ENCODE measurements around the gene TFF1.

Gene TFF1

DNA sequence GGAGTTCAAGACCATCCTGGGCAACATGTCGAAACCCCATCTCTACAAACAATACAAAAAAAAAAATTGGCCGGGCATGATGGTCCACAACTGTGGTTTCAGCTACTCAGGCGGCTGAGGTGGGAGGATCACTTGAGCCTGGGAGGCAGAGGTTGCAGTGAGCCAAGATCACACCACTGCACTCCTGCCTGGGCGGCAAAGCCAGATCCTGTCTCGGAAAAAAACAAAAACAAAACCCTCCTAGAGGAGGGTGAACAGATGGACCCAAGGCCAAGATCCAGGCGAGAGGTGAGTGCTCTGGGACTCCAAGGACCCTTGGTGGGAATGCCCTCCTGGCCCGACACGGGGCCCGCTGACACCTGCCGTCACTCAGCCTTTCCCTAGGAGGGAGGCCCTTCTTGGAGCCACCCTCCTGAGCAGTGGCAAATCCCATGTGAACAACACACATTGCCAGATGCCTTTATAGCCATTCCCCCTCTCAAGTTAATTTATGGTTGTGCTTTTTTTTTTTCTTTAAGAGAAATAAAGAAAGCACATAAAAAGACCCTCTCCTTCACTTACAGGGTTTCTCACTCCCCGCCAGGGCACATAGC lies 15.9 kb downstream of the TFF1 start:
- H3K36me3 ChIP-seq (ENCODE audit: insufficient read depth, low read length), result no peaks in the 10 kb centered on the region
- no peak for ATAC-seq (ENCODE audit: insufficient read depth, low read depth)
- no peaks in the 10 kb centered on the region for H3K4me1 ChIP-seq (ENCODE audit: insufficient read depth, low read length)
- no peak for DNase-seq
- H2AFZ ChIP-seq (ENCODE audit: low read depth, low read length), result no peak overlapping the region
- no peak overlapping the region for H3K27ac ChIP-seq (ENCODE audit: low read length)
- H3K4me3 ChIP-seq (ENCODE audit: low read depth in 1 of 2, low read length in 2 of 2), result no peak overlapping the region
- no peak overlapping the region for H3K4me2 ChIP-seq (ENCODE audit: insufficient read depth, low read length)
- H3K9ac ChIP-seq (ENCODE audit: low read depth, low read length), result no peak overlapping the region
- no peaks in the 10 kb centered on the region for H4K20me1 ChIP-seq (ENCODE audit: insufficient read depth, low read length)
- H3K27me3 ChIP-seq (ENCODE audit: insufficient read depth, low read length, poor library complexity), result no peaks in the 10 kb centered on the region
- no peaks in the 10 kb centered on the region for H3K79me2 ChIP-seq (ENCODE audit: insufficient read depth, low read length)
- H3K9me3 ChIP-seq (ENCODE audit: insufficient read depth, low read length, severe bottlenecking), result no peaks in the 10 kb centered on the region
- TF ChIP-seq, protein P1, sequence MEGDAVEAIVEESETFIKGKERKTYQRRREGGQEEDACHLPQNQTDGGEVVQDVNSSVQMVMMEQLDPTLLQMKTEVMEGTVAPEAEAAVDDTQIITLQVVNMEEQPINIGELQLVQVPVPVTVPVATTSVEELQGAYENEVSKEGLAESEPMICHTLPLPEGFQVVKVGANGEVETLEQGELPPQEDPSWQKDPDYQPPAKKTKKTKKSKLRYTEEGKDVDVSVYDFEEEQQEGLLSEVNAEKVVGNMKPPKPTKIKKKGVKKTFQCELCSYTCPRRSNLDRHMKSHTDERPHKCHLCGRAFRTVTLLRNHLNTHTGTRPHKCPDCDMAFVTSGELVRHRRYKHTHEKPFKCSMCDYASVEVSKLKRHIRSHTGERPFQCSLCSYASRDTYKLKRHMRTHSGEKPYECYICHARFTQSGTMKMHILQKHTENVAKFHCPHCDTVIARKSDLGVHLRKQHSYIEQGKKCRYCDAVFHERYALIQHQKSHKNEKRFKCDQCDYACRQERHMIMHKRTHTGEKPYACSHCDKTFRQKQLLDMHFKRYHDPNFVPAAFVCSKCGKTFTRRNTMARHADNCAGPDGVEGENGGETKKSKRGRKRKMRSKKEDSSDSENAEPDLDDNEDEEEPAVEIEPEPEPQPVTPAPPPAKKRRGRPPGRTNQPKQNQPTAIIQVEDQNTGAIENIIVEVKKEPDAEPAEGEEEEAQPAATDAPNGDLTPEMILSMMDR (IDR thresholded peaks at IDR 0.05; ENCODE audit: borderline replicate concordance, extremely low read depth, low read length, poor library complexity, severe bottlenecking), result no peak
- no peak for TF ChIP-seq EZH2 (IDR thresholded peaks at IDR 0.05; ENCODE audit: borderline replicate concordance, low read depth, low read length, severe bottlenecking)

DNA sequence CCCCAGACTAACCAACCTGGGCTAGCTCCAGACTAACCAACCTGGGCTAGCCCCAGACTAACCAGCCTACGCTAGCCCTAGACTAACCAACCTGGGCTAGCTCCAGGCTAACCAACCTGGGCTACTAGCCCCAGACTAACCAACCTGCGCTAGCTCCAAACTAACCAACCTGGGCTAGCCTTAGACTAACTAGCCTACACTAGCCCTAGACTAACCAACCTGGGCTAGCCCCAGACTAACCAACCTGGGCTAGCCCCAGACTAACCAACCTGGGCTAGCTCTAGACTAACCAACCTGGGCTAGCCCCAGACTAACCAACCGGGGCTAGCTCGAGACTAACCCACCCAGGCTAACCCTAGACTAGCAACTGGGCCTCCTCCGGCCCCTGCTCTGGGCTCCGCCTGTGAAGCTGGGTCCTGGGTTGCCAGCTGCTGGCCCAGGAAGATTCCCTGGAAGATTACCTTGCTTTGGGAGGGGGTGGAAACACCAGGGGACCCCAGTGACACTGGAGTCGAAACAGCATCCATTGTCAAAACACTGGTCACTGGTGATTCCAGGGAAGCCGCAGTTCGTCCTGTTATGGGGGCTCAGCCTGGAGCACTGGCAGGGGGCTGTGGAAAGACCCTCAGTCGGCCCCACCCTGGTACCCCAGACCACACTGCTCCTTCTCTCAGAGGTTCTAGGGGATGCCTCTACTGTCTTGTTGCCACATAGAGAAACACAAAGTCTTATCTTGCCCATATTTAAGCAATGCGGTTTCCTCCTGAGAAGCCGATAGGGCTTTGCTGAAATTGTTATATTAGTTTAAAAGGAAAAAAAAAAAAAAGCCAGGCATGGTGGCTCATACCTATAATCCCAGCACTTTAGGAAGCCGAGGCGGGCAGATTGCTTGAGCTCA lies 16.7 kb downstream of the TFF1 start:
- Histone ChIP-seq H4K20me1 (ENCODE audit: insufficient read depth, low read length) (no peaks in the 10 kb centered on the region), H3K4me1 (ENCODE audit: insufficient read depth, low read length) (no peaks in the 10 kb centered on the region), H3K9ac (ENCODE audit: low read depth, low read length) (no peak overlapping the region), H3K79me2 (ENCODE audit: insufficient read depth, low read length) (no peaks in the 10 kb centered on the region), H3K27ac (ENCODE audit: low read length) (no peak overlapping the region), H3K4me2 (ENCODE audit: insufficient read depth, low read length) (no peak overlapping the region), H3K27me3 (ENCODE audit: insufficient read depth, low read length, poor library complexity) (no peaks in the 10 kb centered on the region), H3K4me3 (ENCODE audit: low read depth in 1 of 2, low read length in 2 of 2) (no peak overlapping the region), H3K9me3 (ENCODE audit: insufficient read depth, low read length, severe bottlenecking) (no peaks in the 10 kb centered on the region), H3K36me3 (ENCODE audit: insufficient read depth, low read length) (no peaks in the 10 kb centered on the region), H2AFZ (ENCODE audit: low read depth, low read length) (no peak overlapping the region)
- no peak for DNase-seq
- no peak for ATAC-seq (ENCODE audit: insufficient read depth, low read depth)
- TF ChIP-seq EZH2 (IDR thresholded peaks at IDR 0.05; ENCODE audit: borderline replicate concordance, low read depth, low read length, severe bottlenecking), result no peak
- TF ChIP-seq, protein P1 (IDR thresholded peaks at IDR 0.05; ENCODE audit: borderline replicate concordance, extremely low read depth, low read length, poor library complexity, severe bottlenecking), result no peak

- TF ChIP-seq, protein P1 (IDR thresholded peaks at IDR 0.05; ENCODE audit: borderline replicate concordance, extremely low read depth, low read length, poor library complexity, severe bottlenecking), result no peak
- no peak for TF ChIP-seq EZH2 (IDR thresholded peaks at IDR 0.05; ENCODE audit: borderline replicate concordance, low read depth, low read length, severe bottlenecking)
- H3K27ac ChIP-seq (ENCODE audit: low read length), result no peak overlapping the region
- ATAC-seq (ENCODE audit: insufficient read depth, low read depth) (no peak), DNase-seq (no peak)
- no peaks in the 10 kb centered on the region for H3K79me2 ChIP-seq (ENCODE audit: insufficient read depth, low read length)
- no peaks in the 10 kb centered on the region for H3K27me3 ChIP-seq (ENCODE audit: insufficient read depth, low read length, poor library complexity)
- H3K4me2 ChIP-seq (ENCODE audit: insufficient read depth, low read length), result no peak overlapping the region
- no peaks in the 10 kb centered on the region for H3K4me1 ChIP-seq (ENCODE audit: insufficient read depth, low read length)
- no peaks in the 10 kb centered on the region for H3K36me3 ChIP-seq (ENCODE audit: insufficient read depth, low read length)
- no peak overlapping the region for H2AFZ ChIP-seq (ENCODE audit: low read depth, low read length)
- H4K20me1 ChIP-seq (ENCODE audit: insufficient read depth, low read length), result no peaks in the 10 kb centered on the region
- H3K9ac ChIP-seq (ENCODE audit: low read depth, low read length), result no peak overlapping the region
- H3K4me3 ChIP-seq (ENCODE audit: low read depth in 1 of 2, low read length in 2 of 2), result no peak overlapping the region
- no peaks in the 10 kb centered on the region for H3K9me3 ChIP-seq (ENCODE audit: insufficient read depth, low read length, severe bottlenecking)
These were observed 17.6 kb downstream of the TFF1 start for GRCh38 chr21:42348762-42349161.
